K562 (cell line): ENCODE results near the gene MATCAP1. TPM values are rescaled to one million over a fixed set of nuclear protein-coding genes. Genes with fewer than 3 reads are reported as not detected.

ENCODE experiments used
- ATAC-seq: fragments of 200-7000 bp; cut with Tn5 transposase; 3 replicates; pipeline ENCODE4 v1.9.1; 2020; ENCODE audit warnings: moderate library complexity
- BruUV-seq: library from RNA; stranded (reverse); fragments of 400-500 nt; replicated peaks from 2 replicates; lab custom pipeline; 2021; lab: Mats Ljungman, UMichigan
- CTCF ChIA-PET: fragments of 300-600 bp; formaldehyde crosslinking; extraction: SDS; loops from one replicate; lab custom pipeline; 2021; ENCODE audit warnings: low intra/inter-chr PET ratio; lab: Yijun Ruan, JAX
- POLR2A ChIA-PET: fragments of 300-600, 350-650 bp; sonication (Branson Sonifier 250); formaldehyde crosslinking; extraction: SDS; loops from one replicate; lab custom pipeline; 2021; ENCODE audit warnings: antibody characterized with exemption, inconsistent platforms; lab: Yijun Ruan, JAX
- DNase-seq, 4 experiments: peaks; one replicate each; pipeline versions ENCODE4 v3.0.0 to v3.0.0-alpha.2; 2011 to 2018; ENCODE audit warnings: low spot score in 3 of 4, mixed read lengths in 3 of 4; ENCODE audit errors: extremely low read depth in 1 of 4
- FAIRE-seq: peaks from 2 replicates; lab custom pipeline; 2011; peaks lifted over from hg19 to GRCh38; lab: Jason Lieb, UNC
- H2AFZ ChIP-seq: 2 replicates; pipeline ENCODE4 v1.6.0; 2011; ENCODE audit warnings: low read depth, low read length, control low read depth, inconsistent platforms
- H3K27ac ChIP-seq: fragments of 200-600 bp; 3 replicates; pipeline ENCODE4 v1.8.0; 2011; ENCODE audit warnings: low read depth, mild to moderate bottlenecking, control low read depth, inconsistent platforms, low read length, moderate library complexity, mixed read lengths; ENCODE audit errors: extremely low read depth
- H3K27me3 ChIP-seq, 2 experiments: fragments of 300-600 bp in 1 of 2; 2 replicates in 1 of 2; 3 replicates in 1 of 2; pipeline versions ENCODE4 v1.6.0 to v1.8.0; 2011; ENCODE audit warnings: inconsistent platforms in 2 of 2, low read length in 2 of 2, mild to moderate bottlenecking in 1 of 2, mixed read lengths in 1 of 2, moderate library complexity in 1 of 2; ENCODE audit not compliant: control insufficient read depth in 2 of 2, insufficient read depth in 2 of 2
- H3K36me3 ChIP-seq: fragments of 300-600 bp; 3 replicates; pipeline ENCODE4 v1.8.0; 2011; ENCODE audit warnings: mild to moderate bottlenecking, low read length, inconsistent platforms; ENCODE audit not compliant: control insufficient read depth, insufficient read depth
- H3K4me1 ChIP-seq, 2 experiments: fragments of 200-600 bp in 1 of 2; replicated peaks in 1 of 2; 2 replicates in 1 of 2; 3 replicates in 1 of 2; pipeline versions ENCODE4 v1.5.1 to v1.8.0; 2011; ENCODE audit warnings: inconsistent platforms in 2 of 2, low read length in 2 of 2, mild to moderate bottlenecking in 1 of 2, mixed read lengths in 1 of 2, moderate library complexity in 1 of 2; ENCODE audit not compliant: control insufficient read depth in 2 of 2, insufficient read depth in 2 of 2
- H3K4me2 ChIP-seq: 2 replicates; pipeline ENCODE4 v1.6.1; 2011; ENCODE audit warnings: low read length, control low read depth, inconsistent platforms, mixed read lengths; ENCODE audit not compliant: insufficient read depth
- H3K4me3 ChIP-seq: fragments of 200-600 bp; sonication (generic), shearing (Covaris generic); 2 replicates; pipeline ENCODE4 v1.5.1; 2016; ENCODE audit warnings: control low read depth, inconsistent platforms
- H3K79me2 ChIP-seq: fragments of 200-600 bp; 3 replicates; pipeline ENCODE4 v1.8.0; 2011; ENCODE audit warnings: low read length, inconsistent platforms; ENCODE audit not compliant: control insufficient read depth, insufficient read depth
- H3K9ac ChIP-seq, 2 experiments: 2 replicates each; pipeline versions ENCODE4 v1.6.0 to v1.6.1; 2011; ENCODE audit warnings: low read depth in 2 of 2, low read length in 2 of 2, control low read depth in 1 of 2, inconsistent platforms in 1 of 2, mild to moderate bottlenecking in 1 of 2, mixed read lengths in 1 of 2; ENCODE audit not compliant: insufficient read depth in 1 of 2
- H3K9me1 ChIP-seq: one replicate; pipeline ENCODE4 v1.6.0; 2011; ENCODE audit warnings: inconsistent platforms, mild to moderate bottlenecking, low read length, moderate library complexity; ENCODE audit not compliant: control insufficient read depth, insufficient read depth
- H3K9me3 ChIP-seq: replicated peaks from 2 replicates; pipeline ENCODE4 v1.5.1; 2011; ENCODE audit warnings: low read depth, low read length, inconsistent platforms; ENCODE audit not compliant: control insufficient read depth, insufficient read depth
- H4K20me1 ChIP-seq: replicated peaks from 2 replicates; pipeline ENCODE4 v1.6.1; 2011; ENCODE audit warnings: low read length, inconsistent platforms, mixed read lengths; ENCODE audit not compliant: control insufficient read depth, insufficient read depth
- CCNT2 ChIP-seq: IDR thresholded peaks from 2 replicates; pipeline ENCODE4 v1.6.1; 2011; ENCODE audit warnings: borderline replicate concordance, low read depth, mild to moderate bottlenecking, moderate library complexity, mixed read lengths, low read length; ENCODE audit not compliant: insufficient read length; ENCODE audit errors: extremely low read depth
- CTCFL ChIP-seq: IDR thresholded peaks from 2 replicates; pipeline ENCODE4 v1.6.1; 2011; ENCODE audit warnings: borderline replicate concordance, low read depth, mild to moderate bottlenecking, moderate library complexity, low read length; ENCODE audit not compliant: insufficient read depth, poor library complexity, severe bottlenecking
- ESRRA ChIP-seq: fragments of 450-650 bp; IDR thresholded peaks from 2 replicates; pipeline ENCODE4 v1.6.1; 2014; ENCODE audit warnings: low read depth, mild to moderate bottlenecking, moderate library complexity, borderline replicate concordance
- L3MBTL2 ChIP-seq: fragments of 450-650 bp; IDR thresholded peaks from 2 replicates; pipeline ENCODE4 v1.6.1; 2016; ENCODE audit warnings: mild to moderate bottlenecking, moderate library complexity
- NCOR1 ChIP-seq: fragments of 450-650 bp; IDR thresholded peaks from 2 replicates; pipeline ENCODE4 v1.6.1; 2016; ENCODE audit warnings: mild to moderate bottlenecking, moderate library complexity
- PHB2 ChIP-seq: fragments of 450-650 bp; IDR thresholded peaks from 2 replicates; pipeline ENCODE4 v1.6.1; 2017; ENCODE audit warnings: low read depth
- RCOR1 ChIP-seq, 2 experiments: IDR thresholded peaks; 2 replicates each; pipeline ENCODE4 v1.6.1; 2012; ENCODE audit warnings: low read depth in 2 of 2, low read length in 2 of 2, borderline replicate concordance in 1 of 2, improper control_type of control experiment in 1 of 2
- TAF15 ChIP-seq: fragments of 200-400 bp; formaldehyde crosslinking; IDR thresholded peaks from 2 replicates; pipeline ENCODE4 v1.6.1; 2017; ENCODE audit warnings: mild to moderate bottlenecking, low read depth, low read length, moderate library complexity
- ZBTB33 ChIP-seq: sonication (generic); formaldehyde crosslinking; IDR thresholded peaks from 2 replicates; pipeline ENCODE4 v1.8.1; 2023; ENCODE audit warnings: mild to moderate bottlenecking, missing genetic modification reagents
- ZNF24 ChIP-seq: fragments of 450-650 bp; IDR thresholded peaks from 2 replicates; pipeline ENCODE4 v1.6.1; 2016
- ZNF589 ChIP-seq: fragments of 200-800 bp; sonication (Bioruptor generic); IDR thresholded peaks from 2 replicates; pipeline ENCODE4 v1.6.1; 2016; ENCODE audit warnings: low read depth, missing genetic modification characterization, missing compliant biosample characterization
- ZNF655 ChIP-seq: fragments of 250-450 bp; sonication (Bioruptor Pico); IDR thresholded peaks from 2 replicates; pipeline ENCODE4 v1.5.0; 2021
- WGBS: fragments of 100-300 bp; shearing (Covaris generic); methylation state at CpG from one replicate; pipeline ENCODE4 v1.1.6; 2016; ENCODE audit warnings: low coverage, mixed read lengths; ENCODE audit not compliant: insufficient coverage; ENCODE audit errors: missing lambda C conversion rate; 5-methylcytosine and 5-hydroxymethylcytosine counted together
- in situ Hi-C: fragments of 300-500 bp; cut with MboI; formaldehyde crosslinking; loops from 4 replicates; pipeline ENCODE4 v1.15.0; 2018; ENCODE audit warnings: inconsistent platforms, mixed read lengths
- intact Hi-C: fragments of 100-400 bp; cut with micrococcal nuclease; formaldehyde crosslinking; loops from 2 replicates; pipeline ENCODE4 v1.14.2; 2022
- polyA plus RNA-seq, 8 experiments: library from polyadenylated mRNA; depleted of rRNA in 4 of 8; stranded (reverse) in 5 of 8; unstranded in 3 of 8; fragments of >200 nt; fragmentation: Nextera tagmentation in 2 of 8; fragmentation: Illumina TruSeq in 1 of 8; extraction: Ambion mirVana in 2 of 8; extraction: Trizol in 1 of 8; gene quantifications; 2 replicates each; pipeline versions ENCODE4 v1.2.1 to v1.2.3, GENCODE V29; 2011 to 2014; ENCODE audit warnings: inconsistent platforms in 1 of 8, missing spikeins in 1 of 8
- total RNA-seq, 7 experiments: library from RNA; depleted of rRNA in 6 of 7; stranded (reverse); fragments of >200 nt in 6 of 7; fragmentation: Illumina TruSeq in 2 of 7; extraction: Trizol in 2 of 7; gene quantifications; 2 replicates each; pipeline versions ENCODE4 v1.2.1 to v1.2.3, GENCODE V29; 2011 to 2021; ENCODE audit warnings: low replicate concordance in 1 of 7
- TF ChIP-seq, protein P1 (sequence below): IDR thresholded peaks from 2 replicates; pipeline ENCODE4 v1.6.1; 2011; ENCODE audit not compliant: insufficient read length; ENCODE audit errors: extremely low read depth

MATCAP1 gene
- total and polyA plus RNA-seq, 9 of the 15 experiments (the other 6 are each of a cell fraction or from before 2014, with no cell fraction given), result 3.4 to 20.5 (median 10.3) TPM

- 11% methylated on average over 49 of the region's 74 CpGs for WGBS
- no peak overlapping the region for H3K27ac ChIP-seq
- ChIA-PET CTCF (interaction anchor here (0.6 to 3.2 kb wide), 10 partner anchors 16 to 219 kb away, joined by 3 to 29 read pairs (median 3); no protein-coding TSS in a partner anchor), POLR2A (interaction anchor here (0.6 to 1.3 kb wide), 7 partner anchors 21 to 372 kb away, joined by 3 to 4 read pairs (median 3); no protein-coding TSS in a partner anchor)
- H3K27me3 ChIP-seq, result no peaks in the 10 kb centered on the region
- H4K20me1 ChIP-seq, result peaks cover 16% of the 10 kb centered on the region
- no peaks in the 10 kb centered on the region; the same call in 2 of the 3 replicates for H3K36me3 ChIP-seq
- ATAC-seq (peak; percentile 83), FAIRE-seq (peak; percentile 74), DNase-seq (peak; percentile 81 to 87 (median 84))
- peak overlapping the region; percentile 65; the same call in 1 of the 2 replicates for H3K4me2 ChIP-seq
- H3K4me3 ChIP-seq, result no peak overlapping the region
- in situ Hi-C loops, result loop anchor here (5.0 to 25.0 kb wide), 2 partner anchors 138 to 193 kb away; partner anchors contain the start of gene CES3
- intact Hi-C loops, result loop anchor here (1.0 to 5.0 kb wide), 2 partner anchors 137 to 178 kb away; no protein-coding TSS in a partner anchor
- H3K79me2 ChIP-seq, result peaks cover 17% of the 10 kb centered on the region
- BruUV-seq, result no TSS peak
- H3K9ac ChIP-seq, result peak overlapping the region in 1 of 2 experiments; percentile 78; a peak in 2 of 4 replicates
- no peaks in the 10 kb centered on the region for H3K9me3 ChIP-seq
- no peaks in the 10 kb centered on the region for H3K9me1 ChIP-seq
- peaks cover 16 to 53% of the 10 kb centered on the region in 2 experiments for H3K4me1 ChIP-seq
- no peak overlapping the region for H2AFZ ChIP-seq
- TF ChIP-seq PHB2 (no peak), ZNF24 (peak; percentile 51; the same call in 1 of the 2 replicates), ZNF655 (CRISPR knock-in tag) (no peak), TAF15 (no peak), ZNF589 (CRISPR knock-in tag) (no peak), ESRRA (peak; percentile 51; the same call in 1 of the 2 replicates), NCOR1 (no peak), ZBTB33 (peak; percentile 69; the same call in 1 of the 2 replicates), CTCFL (peak; percentile 80), CCNT2 (peak; percentile 74), L3MBTL2 (peak; percentile 54; the same call in 1 of the 2 replicates), RCOR1 (IDR thresholded peaks at IDR 0.05; ENCODE audit: borderline replicate concordance in 1 of 2, low read depth in 2 of 2, low read length in 2 of 2) (peak in 1 of 2 experiments; percentile 54; a peak in 1 of 4 replicates)
- TF ChIP-seq, protein P1, sequence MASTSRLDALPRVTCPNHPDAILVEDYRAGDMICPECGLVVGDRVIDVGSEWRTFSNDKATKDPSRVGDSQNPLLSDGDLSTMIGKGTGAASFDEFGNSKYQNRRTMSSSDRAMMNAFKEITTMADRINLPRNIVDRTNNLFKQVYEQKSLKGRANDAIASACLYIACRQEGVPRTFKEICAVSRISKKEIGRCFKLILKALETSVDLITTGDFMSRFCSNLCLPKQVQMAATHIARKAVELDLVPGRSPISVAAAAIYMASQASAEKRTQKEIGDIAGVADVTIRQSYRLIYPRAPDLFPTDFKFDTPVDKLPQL, result no peak
These were observed 28.2 kb downstream of the MATCAP1 start for GRCh38 chr16:67155295-67156142.
